ENCODE results near the gene CENPT.

Gene CENPT

DNA sequence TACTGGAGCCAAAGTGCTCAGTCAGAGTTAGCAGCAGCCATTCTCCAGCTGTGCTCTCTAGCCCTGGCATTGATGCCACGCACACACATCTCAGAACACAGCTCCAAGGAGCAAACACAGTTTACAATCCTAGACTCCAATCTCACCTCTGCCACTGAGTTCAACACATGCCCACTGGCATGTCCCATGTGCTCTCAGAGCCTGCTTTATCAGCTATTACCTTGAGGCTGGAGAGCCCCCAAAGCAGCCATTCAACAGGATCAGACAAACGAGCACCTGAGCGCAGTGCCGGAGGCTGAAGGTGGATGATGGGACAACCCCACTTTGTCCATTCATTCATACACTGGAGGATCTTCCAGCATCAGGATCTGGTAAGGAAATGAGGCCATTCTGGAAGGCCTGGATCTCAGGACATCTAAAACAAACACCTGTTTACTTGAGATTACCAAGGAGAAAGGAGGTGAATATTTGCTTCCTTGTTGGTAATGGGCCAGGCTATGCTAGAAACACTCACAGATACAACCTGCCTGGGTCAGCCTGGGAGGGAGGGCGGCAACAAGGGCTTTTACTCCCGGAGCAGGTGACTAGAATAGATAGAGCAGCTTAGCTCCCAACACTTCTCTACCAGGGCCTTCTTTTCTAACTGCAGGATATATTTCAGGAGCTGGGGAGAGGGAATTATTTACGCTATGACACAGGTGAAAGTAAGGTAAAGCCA, 66.5 kb downstream of the CENPT start:
- TF ChIP-seq, protein P1, sequence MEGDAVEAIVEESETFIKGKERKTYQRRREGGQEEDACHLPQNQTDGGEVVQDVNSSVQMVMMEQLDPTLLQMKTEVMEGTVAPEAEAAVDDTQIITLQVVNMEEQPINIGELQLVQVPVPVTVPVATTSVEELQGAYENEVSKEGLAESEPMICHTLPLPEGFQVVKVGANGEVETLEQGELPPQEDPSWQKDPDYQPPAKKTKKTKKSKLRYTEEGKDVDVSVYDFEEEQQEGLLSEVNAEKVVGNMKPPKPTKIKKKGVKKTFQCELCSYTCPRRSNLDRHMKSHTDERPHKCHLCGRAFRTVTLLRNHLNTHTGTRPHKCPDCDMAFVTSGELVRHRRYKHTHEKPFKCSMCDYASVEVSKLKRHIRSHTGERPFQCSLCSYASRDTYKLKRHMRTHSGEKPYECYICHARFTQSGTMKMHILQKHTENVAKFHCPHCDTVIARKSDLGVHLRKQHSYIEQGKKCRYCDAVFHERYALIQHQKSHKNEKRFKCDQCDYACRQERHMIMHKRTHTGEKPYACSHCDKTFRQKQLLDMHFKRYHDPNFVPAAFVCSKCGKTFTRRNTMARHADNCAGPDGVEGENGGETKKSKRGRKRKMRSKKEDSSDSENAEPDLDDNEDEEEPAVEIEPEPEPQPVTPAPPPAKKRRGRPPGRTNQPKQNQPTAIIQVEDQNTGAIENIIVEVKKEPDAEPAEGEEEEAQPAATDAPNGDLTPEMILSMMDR (IDR thresholded peaks at IDR 0.05; ENCODE audit: low read depth, low read length), result no peak
- no peak for DNase-seq (ENCODE audit: extremely low read depth, low read depth)

DNA sequence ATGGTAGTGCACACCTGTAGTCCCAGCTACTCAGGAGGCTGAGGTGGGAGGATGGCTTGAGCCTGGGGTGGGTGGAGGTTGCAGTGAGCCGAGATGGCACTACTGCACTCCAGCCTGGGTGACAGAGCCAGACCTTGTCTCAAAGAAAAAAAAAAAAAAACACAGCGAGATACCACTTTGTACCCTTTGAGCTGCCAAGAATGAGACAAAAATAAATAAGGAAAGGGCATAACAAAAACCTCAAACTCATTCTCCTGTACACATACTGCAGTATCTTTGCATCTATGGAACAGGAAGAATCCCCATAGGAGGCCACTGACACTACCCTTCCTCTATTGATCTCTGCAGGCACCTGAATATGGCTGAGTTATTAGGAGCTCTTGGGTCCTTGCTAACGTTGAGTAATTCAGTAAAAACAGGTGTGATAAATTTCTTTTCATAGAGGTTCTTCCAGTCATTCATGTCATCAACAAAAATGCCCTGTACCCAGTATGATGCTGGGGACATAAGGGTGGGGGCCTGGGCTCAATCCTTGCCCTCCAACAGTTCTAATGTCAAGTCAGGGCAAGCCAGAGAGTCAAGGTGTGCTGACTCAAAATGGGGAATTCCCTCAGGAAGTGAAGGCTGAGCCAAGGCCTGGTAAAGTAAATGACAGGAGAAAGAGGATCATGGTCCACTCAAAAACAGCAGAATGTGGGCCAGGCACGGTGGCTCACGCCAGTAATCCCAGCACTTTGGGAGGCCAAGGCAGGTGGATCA, 68.1 kb downstream of the CENPT start:
- DNase-seq (ENCODE audit: extremely low read depth, low read depth), result no peak
- TF ChIP-seq, protein P1 (IDR thresholded peaks at IDR 0.05; ENCODE audit: low read depth, low read length), result no peak
